Right lung (tissue), 5 donors: ENCODE measurements around the gene JAKMIP3. TPM values are rescaled to one million over a fixed set of nuclear protein-coding genes. Genes with fewer than 3 reads are reported as not detected.
"Not testable (repeated sequence)": the region's sequence is repeated elsewhere in the genome, so short reads cannot be mapped to it uniquely, and the experiment has no call there.

Experiments
- DNase-seq, 2 donors: peaks; one replicate each; pipeline ENCODE4 v3.0.0-alpha.2; 2013
- polyA plus RNA-seq, 5 donors: library from polyadenylated mRNA; unstranded; fragments of 120-200 nt; gene quantifications; one replicate each; pipeline versions ENCODE4 v1.2.1 to v1.2.3, GENCODE V29; 2013; ENCODE audit warnings: inconsistent platforms in 1 of 5, low replicate concordance in 1 of 5; ENCODE audit not compliant: insufficient read length in 5 of 5, insufficient read depth in 1 of 5

The JAKMIP3 gene
- polyA plus RNA-seq, 5 donors: 0.23 to 0.43 (median 0.31) TPM

DNA sequence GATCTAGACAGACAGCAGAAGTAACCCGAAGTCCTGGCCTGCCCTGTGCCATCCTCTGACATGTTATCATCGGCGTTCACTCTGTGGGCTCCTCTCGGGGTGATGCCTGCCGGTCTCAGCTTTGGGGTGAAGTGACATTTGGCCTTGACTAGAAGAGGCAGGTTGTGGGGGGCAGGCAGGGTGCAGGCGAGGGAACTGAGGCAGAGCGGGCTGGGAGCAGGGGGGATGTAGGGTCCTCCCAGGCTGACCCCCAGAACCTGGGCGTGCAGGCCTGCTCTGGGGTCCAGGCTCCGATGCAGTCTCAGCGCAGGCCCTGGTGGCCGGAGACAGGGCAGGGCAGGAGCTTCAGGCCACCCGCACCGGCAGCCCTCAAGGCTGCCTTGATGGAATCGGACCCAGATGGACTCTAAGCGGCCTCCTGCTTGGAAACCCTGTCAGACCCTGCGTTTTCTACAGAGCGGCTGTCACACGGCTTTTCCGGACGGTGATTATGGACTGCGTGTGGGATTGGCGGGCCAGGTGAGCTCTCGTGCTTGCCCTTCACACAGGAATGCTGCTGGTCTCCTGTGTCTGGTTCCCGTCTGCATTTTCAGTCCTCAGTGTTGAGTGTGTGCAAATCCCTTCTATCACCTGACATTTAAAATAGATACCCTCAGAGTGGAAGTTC lies 842 bp upstream of the JAKMIP3 start:
- DNase-seq: no peak

DNA sequence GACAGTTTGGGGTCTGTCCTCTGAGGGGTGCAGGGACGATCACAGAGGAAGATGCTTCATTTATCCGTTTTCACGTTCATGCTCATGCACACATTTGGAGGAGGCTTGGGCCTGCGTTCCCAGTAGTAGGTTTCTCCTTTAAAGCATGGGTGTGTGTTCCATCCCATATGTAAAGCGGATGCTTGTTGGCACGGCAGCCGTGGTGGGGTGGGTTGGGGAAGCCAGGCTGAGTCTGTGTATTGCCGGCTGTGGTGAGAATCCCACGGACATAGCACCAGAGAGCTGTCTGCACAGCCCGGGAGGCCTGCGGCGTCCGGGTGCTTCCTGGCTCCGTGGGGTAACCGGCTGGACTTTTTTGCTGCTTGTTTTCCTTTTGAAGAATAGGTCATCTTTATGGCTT lies 440 bp downstream of the JAKMIP3 start:
- DNase-seq: no peak

DNA sequence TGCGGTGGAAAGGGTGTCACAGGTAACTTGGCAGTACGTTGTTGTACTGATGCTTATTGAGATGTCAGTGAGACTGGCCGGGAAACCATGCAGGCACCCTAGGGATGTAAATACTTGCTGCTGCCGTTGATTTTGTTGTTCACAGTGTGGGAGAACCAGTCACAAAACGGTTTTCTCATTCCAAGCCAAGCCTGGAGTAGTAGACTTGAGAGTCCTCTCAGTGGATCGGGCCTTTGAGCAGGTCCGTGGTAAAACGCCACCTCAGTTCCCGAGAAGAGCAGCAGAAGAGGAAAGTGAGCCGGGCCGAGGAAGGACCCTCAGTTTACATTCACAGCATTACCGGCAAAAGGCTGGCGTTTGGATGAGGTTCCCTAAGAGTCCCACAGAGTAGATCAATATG lies 1.1 kb downstream of the JAKMIP3 start:
- DNase-seq: no peak

DNA sequence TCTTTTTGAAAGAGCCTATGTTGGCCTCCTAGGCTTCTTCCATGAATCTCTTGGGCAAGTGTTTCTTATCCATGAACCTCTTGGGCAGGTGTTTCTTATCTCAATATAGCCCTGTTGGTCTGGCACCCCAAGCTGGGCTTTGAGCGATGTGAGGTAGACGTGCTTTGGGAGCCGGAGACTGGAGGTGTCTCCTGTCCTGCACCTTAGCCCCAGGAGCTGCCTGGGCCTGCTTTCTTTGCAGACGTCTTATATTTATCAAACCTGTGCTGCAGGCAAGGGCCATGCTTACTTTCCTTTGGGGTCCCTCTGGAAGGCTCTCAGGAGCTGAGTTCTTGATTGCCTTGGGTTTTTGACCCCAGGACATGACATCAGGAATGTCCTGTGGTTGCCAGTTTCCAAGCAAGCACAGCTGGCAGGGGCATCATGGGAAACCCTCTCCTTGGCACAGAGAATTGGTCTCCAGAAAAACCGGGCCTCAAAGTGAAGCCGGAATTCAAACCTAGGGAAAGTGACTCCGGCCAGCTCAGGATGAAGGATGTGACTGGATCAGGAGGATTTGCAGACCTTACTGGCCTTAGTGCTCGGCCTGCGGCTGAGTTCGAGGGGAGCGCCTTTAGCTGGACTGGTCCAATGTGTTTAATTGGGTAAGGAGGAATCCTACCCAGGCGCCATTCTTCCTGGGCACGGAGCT lies 2.8 kb downstream of the JAKMIP3 start:
- DNase-seq: no peak

DNA sequence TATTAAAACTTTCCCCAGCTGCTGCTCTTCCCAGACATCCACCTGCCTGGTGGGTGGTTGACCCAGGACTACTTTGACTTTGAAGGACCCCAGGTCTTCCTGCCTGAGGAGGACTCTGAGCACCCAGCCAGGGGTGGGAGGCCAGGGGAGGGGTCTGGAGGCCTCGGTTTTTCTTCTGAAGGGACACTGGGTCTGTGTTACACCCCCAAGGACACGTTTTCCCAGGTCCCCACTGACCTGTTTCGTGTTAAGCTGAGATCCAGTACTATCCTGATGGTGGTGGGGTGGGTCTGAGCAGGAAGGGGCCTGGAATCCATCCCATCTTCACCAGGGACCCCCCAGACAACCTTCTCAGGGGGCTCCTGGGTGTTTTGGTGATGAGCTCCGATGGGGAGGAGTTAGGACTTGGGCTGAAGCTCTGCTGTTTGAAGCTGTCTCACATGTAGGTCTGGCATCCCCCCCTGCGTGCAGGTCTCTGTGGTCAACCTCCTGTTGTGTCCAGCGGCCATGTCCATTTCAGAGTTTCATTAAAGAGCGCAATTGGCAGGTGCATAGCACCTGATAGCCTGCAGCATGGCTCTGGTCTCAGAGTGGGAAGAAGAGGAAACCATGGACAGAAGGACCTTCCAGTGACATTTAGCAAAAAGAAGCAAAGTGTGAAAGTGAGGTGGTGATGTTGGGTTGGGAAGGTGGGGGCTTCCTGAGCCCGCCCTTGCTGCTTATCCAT lies 3.5 kb downstream of the JAKMIP3 start:
- no peak for DNase-seq

DNA sequence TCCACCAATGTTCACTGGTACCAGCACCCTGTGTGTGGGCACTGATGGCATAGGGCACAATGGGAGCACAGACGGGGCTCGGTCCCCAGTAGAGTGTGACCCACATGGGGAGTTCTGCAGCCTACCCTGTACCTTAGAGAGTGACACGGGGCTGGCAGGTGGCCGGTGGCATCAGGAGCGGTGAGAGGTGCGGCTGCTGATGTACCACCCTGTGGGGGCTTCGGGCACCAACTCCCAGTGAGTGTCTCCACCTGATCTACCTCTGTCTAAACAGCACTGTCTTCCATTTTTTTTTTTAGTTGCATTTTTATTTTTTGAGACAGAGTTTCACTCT lies 4.1 kb downstream of the JAKMIP3 start:
- no peak for DNase-seq

DNA sequence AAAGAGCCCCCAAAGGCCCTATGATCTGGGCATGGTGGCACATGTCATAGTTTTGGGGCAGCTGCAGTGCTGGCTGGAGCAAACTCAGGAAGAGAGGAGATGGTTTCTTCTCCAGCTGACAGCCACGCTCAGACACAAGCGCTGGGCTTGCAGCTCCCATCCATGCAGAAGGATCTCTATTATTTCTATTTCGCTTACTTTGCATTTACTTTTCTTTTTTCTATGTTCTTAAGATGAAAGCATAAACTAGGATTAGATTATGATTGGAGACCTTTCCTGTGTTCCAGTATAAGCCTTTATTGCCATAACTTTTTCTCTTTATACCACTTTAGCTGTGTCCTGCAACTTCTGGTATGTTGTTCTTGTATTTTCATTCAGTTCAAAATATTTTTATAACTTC lies 5.0 kb downstream of the JAKMIP3 start:
- no peak for DNase-seq

DNA sequence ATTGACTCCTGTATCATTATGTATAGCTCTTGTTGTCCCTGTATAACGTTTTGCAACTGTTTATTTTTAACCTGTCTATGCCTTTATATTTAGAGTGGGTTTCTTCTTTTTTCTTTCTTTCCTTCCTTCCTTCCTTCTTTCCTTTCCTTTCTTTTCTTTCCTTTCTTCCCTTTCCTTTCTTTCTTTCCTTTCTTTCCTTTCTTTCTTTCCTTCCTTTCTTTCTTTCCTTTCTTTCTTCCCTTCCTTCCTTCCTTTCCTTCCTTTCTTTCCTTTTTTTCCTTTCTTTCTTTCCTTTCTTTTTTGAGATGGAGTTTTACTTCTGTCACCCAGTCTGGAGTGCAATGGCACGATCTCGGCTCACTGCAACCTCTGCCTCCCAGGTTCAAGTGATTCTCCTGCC lies 5.9 kb downstream of the JAKMIP3 start:
- DNase-seq: no peak

DNA sequence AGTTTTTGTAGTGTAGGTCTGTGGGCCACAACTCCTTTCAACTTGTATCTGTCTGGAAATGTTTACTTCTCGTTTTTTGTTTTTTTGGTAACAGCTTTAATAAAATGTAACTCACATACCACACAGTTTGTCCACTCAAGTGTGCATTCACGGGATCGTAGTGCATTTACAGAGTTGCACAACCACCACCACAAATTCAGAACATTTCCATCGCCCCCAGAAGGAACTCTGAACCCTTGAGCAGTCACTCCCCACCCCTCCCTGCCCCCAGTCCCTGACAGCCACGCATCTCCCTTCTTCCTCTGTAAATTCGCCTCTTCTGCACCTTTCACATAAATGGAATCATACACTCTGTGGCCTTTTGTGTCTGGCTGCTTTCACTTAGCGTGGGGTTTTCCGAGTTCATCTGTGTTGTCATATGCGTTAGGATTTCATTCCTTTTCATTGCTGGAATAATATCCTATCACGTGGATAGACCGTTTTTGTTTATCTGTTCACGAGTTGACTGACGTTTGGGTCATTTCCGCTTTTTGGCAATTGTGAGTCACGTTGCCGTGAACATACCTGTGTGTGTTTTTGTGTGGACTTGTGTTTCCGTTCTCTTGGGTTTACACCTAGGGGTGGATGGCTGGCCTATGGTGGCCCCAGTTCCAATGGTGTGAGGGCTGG lies 10.3 kb downstream of the JAKMIP3 start:
- no peak for DNase-seq

DNA sequence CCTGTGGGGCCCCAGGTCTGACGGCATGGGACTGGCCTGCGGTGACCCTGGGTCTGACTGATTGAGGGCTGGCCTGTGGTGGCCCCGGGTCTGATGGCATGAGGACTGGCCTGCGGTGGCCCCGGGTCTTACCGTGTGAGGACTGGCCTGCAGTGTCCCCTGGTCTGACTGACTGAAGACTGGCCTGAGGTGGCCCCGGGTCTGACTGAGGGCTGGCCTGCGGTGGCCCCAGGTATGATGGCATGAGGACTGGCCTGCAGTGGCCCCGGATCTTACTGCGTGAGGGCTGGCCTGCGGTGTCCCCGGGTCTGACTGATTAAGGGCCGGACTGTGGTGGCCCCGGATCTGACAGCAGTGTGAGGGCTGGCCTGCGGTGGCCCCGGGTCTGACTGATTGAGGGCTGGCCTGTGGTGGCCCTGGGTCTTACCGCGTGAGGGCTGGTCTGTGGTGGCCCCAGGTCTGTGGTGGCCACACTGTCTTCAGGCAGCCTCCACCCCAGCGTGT lies 10.9 kb downstream of the JAKMIP3 start:
- DNase-seq: no peak

DNA sequence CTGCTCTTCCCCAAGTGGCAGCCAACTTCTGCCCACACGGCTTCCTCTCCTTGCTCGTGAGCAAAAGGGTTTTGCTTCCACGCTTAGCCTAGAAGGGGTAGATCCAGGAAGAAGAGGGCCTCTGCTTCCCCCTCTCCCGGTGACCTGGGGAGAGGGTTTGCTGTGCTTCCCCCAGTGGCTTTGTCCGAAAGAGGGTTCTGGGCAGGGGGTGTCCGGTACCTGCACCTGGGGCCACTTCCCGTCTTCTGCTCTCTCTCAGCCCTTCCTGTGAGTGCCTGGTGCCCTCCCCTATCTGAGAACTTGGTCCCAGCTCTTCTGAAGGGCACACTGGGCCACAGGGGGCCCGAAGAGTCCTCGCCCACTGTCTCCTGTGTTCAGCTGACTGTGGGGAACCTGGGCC lies 11.3 kb downstream of the JAKMIP3 start:
- no peak for DNase-seq

DNA sequence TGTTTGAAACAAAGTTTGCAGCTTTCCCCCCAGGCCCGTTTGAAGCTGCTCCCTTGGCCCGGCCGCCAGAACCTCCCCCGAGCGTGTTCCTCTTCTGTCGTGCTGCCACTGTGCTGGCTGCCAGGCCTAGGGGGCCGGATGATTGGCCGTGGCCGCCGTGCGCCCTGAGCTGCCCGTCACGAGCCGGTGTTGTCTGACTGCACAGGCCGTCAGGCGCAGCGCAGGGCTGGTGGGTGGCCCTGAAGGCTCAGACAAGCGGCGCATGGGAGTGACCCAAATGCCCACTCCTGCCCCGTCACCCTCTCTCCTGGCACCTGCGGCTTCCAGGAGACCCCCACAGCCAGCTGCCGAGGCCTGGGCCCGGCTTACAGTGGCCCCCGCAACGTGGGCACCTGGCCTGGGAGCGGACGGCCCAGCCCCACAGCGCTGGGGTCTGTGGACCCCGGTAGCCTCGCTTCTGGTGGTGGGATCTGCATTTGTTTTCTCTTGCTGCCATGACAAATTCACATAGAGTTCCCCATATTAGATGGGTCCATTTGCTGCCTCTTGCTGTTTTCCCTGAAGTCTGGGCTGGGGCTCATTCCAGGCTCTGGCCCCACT lies 13.1 kb downstream of the JAKMIP3 start:
- DNase-seq: no peak

DNA sequence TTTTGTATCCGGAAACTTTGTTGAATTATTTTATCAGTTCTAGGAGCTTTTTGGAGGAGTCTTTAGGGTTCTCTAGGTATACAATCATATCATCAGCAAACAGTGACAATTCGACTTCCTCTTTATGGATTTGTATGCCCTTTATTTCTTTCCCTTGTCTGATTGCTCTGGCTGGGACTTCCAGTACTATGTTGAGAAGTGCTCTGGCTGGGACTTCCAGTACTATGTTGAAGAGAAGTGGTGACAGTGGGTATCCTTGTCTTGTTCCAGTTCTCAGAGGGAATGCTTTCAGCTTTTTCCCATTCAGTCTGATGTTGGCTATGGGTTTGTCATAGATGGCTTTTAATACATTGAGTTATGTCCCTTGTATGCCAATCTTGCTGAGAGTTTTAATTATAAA lies 18.6 kb downstream of the JAKMIP3 start:
- DNase-seq: not testable (repeated sequence)

DNA sequence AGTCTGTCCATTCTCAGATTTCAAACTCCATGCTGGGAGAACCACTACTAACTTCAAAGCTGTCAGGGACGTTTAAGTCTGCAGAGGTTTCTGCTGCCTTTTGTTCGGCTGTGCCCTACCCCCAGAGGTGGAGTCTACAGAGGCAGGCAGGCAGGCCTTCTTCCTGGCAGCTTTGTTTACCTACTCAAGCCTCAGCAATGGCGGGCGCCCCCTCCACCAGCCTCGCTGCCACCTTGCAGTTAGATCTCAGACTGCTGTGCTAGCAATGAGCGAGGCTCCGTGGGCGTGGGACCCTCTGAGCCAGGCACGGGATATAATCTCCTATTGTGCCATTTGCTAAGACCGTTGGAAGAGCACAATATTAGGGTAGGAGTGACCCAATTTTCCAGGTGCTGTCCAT lies 27.5 kb downstream of the JAKMIP3 start:
- not testable (repeated sequence) for DNase-seq

DNA sequence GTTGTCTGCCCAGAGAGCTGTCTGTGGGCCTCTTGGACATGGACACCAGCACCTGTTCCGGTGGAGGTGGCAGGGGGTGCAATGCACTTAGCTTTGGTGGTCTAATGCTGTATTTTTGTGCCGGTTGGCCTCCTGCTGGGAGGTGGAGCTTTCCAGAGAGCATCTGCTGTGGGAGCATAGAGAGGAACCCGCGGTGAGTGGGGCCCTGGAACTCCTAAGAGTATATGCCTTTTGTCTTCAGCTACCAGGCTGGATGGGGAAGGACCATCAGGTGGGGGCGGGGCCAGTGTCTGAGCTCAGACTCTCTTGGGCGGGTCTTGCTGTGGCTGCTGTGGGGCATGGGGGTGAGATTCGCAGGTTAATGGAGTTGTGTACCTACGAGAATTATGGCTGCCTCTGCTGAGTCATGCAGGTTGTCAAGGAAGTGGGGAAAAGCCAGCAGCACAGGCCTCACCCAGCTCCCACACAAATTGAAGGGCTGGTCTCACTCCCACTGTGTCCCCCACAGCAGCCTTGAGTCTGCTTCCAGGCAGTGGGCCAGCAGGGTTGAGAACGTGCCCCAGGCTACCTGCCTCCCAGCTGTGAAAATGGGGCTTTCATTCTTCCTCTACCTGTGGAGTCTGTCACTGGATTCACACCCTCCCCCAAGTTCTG lies 29.0 kb downstream of the JAKMIP3 start:
- no peak for DNase-seq

DNA sequence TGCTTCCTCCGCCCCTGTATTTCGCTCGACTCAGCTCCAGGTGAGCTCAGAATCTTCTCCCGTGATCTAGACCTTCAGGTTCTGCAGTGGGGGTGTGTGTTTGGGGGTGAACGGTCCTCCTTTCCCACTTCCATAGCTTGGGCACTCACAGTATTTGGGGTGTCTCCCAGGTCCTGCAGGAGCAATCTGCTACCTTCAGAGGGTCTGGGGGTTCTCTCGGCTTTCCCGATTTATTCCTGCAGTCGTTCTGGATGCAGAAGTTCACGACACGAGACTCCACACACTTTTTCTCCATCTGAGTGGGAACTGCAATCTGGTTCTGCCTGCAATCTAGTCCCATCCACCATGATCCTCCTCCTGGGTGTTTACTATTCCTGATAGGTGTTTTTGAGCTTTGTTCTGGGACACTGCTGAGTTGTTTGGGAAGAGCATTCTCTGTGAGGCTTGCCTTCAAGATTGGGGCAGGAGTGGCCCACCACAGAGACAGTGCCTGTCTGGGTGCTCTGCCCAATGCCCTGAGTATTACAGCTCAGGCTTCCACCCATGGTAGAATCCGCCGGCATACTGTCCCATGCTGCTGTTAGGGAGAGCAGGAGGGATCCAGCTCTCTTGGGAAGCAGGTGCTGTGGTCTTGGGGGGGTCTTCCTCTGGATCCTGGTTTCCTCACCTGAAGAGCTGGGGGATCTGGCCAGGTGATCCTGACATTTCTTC lies 29.8 kb downstream of the JAKMIP3 start:
- no peak for DNase-seq

DNA sequence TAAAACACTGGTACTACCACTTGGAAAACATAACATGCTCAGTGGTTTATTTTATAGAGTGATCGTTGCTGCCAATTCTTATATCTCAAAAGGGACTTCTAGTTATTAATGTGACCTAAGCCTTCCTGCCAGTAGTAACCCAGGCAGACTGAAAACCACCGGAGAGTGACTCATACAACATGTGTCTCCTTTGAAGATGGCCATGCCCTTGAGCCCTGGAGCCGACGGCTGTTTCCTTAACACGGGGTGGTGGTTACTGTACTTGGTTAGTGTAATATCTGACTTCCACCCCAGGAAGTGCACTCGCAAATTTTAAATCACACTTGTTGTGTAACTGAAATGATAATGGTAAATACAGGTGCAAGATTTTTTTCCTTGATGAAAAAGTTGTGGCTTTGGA lies 30.5 kb downstream of the JAKMIP3 start:
- no peak for DNase-seq

DNA sequence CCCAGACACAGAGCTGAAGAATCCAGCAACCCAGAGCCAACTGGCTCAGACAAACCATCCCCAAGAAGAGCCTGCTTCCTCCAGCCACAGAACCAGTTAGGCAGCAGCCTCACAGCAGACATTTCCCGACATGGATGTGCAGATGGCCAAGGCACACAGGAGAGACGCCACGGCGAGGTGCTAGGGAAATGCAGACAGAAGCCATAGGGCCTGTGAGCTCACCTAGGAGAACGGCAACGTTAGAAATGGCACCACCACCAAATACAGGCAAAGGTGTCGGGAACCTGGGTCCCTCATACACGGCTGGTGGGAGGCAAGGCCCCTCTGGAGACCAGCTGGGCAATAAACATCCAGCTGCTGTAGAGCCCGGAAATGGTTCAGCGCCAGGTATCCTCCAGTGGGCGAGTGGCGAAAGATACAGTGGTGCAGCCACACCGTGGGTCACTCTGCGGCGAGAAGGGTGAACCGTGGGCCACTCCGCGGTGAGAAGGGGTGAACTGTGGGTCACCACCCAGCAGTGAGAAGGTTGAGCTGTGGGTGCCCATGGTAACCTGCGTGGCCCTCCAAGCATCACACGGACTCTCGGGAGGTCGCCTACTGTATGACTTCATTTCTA lies 31.2 kb downstream of the JAKMIP3 start:
- DNase-seq: no peak

DNA sequence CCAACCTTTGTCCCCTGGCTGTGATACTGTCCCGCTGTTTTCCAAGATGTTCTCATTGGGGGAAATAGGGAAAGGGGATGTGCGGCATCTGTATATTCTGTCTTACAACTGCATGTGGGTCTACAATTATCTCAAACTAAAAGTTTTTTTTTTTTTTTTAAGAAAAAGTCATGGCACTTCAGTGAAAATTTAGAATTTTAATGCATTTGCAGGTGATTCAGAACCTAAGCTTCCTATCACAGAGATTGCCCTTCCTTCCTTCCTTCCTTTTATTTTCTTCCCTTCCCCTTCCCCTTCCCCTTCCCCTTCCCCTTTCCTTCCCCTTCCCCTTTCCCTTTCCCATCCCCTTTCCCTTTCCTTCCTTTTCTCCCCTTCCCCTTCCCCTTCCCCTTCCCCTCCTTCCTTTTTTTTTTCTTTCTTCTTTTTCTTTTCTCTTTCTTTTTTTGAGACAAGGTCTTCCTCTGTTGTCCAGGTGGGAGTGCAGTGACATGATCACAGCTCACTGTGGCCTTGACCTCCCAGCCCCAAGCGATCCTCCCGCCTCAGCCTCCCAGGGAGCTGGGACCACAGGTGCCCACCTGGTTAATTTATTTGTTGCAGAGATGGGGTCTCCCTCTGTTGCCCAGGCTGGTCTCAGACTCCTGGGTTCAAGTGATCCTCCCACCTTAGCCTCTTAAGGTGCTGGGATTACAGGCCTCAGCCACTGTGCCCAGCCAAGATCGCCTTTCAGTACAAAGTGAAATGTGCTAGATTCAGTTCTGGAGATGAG lies 32.0 kb downstream of the JAKMIP3 start:
- DNase-seq: no peak
